Left cardiac atrium (tissue), 2 donors: Measurements from ENCODE around the gene ILK. TPM values are rescaled to one million over a fixed set of nuclear protein-coding genes. Genes with fewer than 3 reads are reported as not detected.

Experiments
- total RNA-seq, 2 donors: library from RNA; stranded (reverse); fragmentation: NEBNext Ultra II Directional; extraction: Animal tissue kit (Norgen Biotek cat#: 25700); gene quantifications; one replicate each; pipeline ENCODE4 v1.2.1, GENCODE V29; 2021
- donor health status: DM: no; HTN: yes; CAD: no; lungs with severe emphysema.
- donor health status: DM: yes; HTN: yes; CAD: no.

Gene ILK
- total RNA-seq, 2 donors from 2014 or later: 166 to 183 TPM

Other genes with a start within 250 kb of the ILK start
- 10 to 100 TPM; 50.8 to 56.3 TPM for gene SMPD1, start 213.3 kb upstream of the ILK start, total RNA-seq
- 10 to 100 TPM; 65.5 to 75.9 TPM for gene APBB1, start 184.7 kb upstream of the ILK start, total RNA-seq
- gene HPX, start 162.8 kb upstream of the ILK start, total RNA-seq: 1 to 10 TPM in 1 of 2 donors, under 1 TPM in 1; 0.38 to 1.0 TPM
- 10 to 100 TPM; 10.6 to 14.5 TPM for gene TRIM3, start 129.8 kb upstream of the ILK start, total RNA-seq
- 10 to 100 TPM; 18.6 to 32.6 TPM for gene ARFIP2, start 122.4 kb upstream of the ILK start, total RNA-seq
- gene TIMM10B, start 122.3 kb upstream of the ILK start, total RNA-seq: 10 to 100 TPM; 19.9 to 33.0 TPM
- 1 to 10 TPM; 4.4 to 7.6 TPM for gene DNHD1, start 106.5 kb upstream of the ILK start, total RNA-seq
- 10 to 100 TPM; 14.2 to 18.0 TPM for gene RRP8, start 158 bp upstream of the ILK start, total RNA-seq
- gene TAF10, start 8.4 kb downstream of the ILK start, total RNA-seq: 100 to 1,000 TPM; 102 to 105 TPM
- gene TPP1, start 15.6 kb downstream of the ILK start, total RNA-seq: 10 to 100 TPM; 69.5 to 87.7 TPM
- gene DCHS1, start 52.0 kb downstream of the ILK start, total RNA-seq: 10 to 100 TPM; 14.4 to 15.8 TPM
- 10 to 100 TPM; 40.0 to 48.6 TPM for gene MRPL17, start 79.6 kb downstream of the ILK start, total RNA-seq
- under 1 TPM; 0.08 to 0.15 TPM for gene OR2AG2, start 168.2 kb downstream of the ILK start, total RNA-seq
- not detected for gene OR2AG1, start 179.2 kb downstream of the ILK start, total RNA-seq
- under 1 TPM in 1 of 2 donors, not detected in 1; 0.08 TPM for gene OR6A2, start 195.9 kb downstream of the ILK start, total RNA-seq
- gene OR10A5, start 241.9 kb downstream of the ILK start, total RNA-seq: not detected